Endothelial cell of umbilical vein (primary cell): ENCODE data around the gene UGT3A2. TPM values are rescaled to one million over a fixed set of nuclear protein-coding genes. Genes with fewer than 3 reads are reported as not detected.

Experiments used
- BruUV-seq: library from RNA; stranded (reverse); fragments of 400-500 nt; replicated peaks from 2 replicates; lab custom pipeline; 2021; lab: Mats Ljungman, UMichigan
- CTCF ChIA-PET: fragments of 300-600, 350-600 bp; sonication (Branson Sonifier 250); formaldehyde crosslinking; loops from one replicate; lab custom pipeline; 2021; ENCODE audit warnings: antibody characterized with exemption, inconsistent platforms; lab: Charles Lee
- POLR2A ChIA-PET: fragments of 300-600, 350-600 bp; sonication (Branson Sonifier 250); formaldehyde crosslinking; loops from one replicate; lab custom pipeline; 2021; ENCODE audit warnings: antibody characterized with exemption, inconsistent platforms; lab: Charles Lee
- DNase-seq: peaks from one replicate; pipeline ENCODE4 v3.0.0-alpha.2; 2011; ENCODE audit warnings: low read depth, low spot score
- FAIRE-seq: peaks from 2 replicates; lab custom pipeline; 2011; peaks lifted over from hg19 to GRCh38; lab: Jason Lieb, UNC
- H2AFZ ChIP-seq: 2 replicates; pipeline ENCODE4 v1.6.0; 2012; ENCODE audit warnings: low read depth, low read length, control low read depth, inconsistent platforms
- H3K27ac ChIP-seq: 2 replicates; pipeline ENCODE4 v1.5.1; 2011; ENCODE audit warnings: low read depth, mild to moderate bottlenecking, control low read depth, low read length, moderate library complexity; ENCODE audit not compliant: insufficient read depth
- H3K27me3 ChIP-seq, 2 experiments: 2 replicates each; pipeline versions ENCODE4 v1.6.0 to v1.6.1; 2011; ENCODE audit warnings: low read length in 2 of 2, mixed read lengths in 1 of 2; ENCODE audit not compliant: control insufficient read depth in 2 of 2, insufficient read depth in 2 of 2
- H3K36me3 ChIP-seq, 2 experiments: 2 replicates in 1 of 2; 3 replicates in 1 of 2; pipeline ENCODE4 v1.5.1; 2011; ENCODE audit warnings: low read length in 2 of 2, mild to moderate bottlenecking in 1 of 2, moderate library complexity in 1 of 2; ENCODE audit not compliant: control insufficient read depth in 2 of 2, insufficient read depth in 2 of 2; ENCODE audit errors: extremely low read depth in 1 of 2
- H3K4me1 ChIP-seq: 3 replicates; pipeline ENCODE4 v1.5.1; 2011; ENCODE audit warnings: mild to moderate bottlenecking, low read length; ENCODE audit not compliant: control insufficient read depth, insufficient read depth; ENCODE audit errors: extremely low read depth
- H3K4me2 ChIP-seq: 2 replicates; pipeline ENCODE4 v1.6.1; 2011; ENCODE audit warnings: low read length, control low read depth, mixed read lengths; ENCODE audit not compliant: insufficient read depth
- H3K4me3 ChIP-seq, 3 experiments: fragments of 200-600 bp in 1 of 3; sonication (generic), shearing (Covaris generic) in 1 of 3; replicated peaks in 1 of 3; 2 replicates each; pipeline ENCODE4 v1.5.1; 2011 to 2016; ENCODE audit warnings: control low read depth in 3 of 3, low read length in 3 of 3, mild to moderate bottlenecking in 2 of 3, inconsistent platforms in 1 of 3, low read depth in 1 of 3, moderate library complexity in 1 of 3; ENCODE audit not compliant: insufficient read depth in 1 of 3
- H3K79me2 ChIP-seq: 2 replicates; pipeline ENCODE4 v1.6.0; 2012; ENCODE audit warnings: low read length, inconsistent platforms; ENCODE audit not compliant: control insufficient read depth, insufficient read depth
- H3K9ac ChIP-seq: replicated peaks from 2 replicates; pipeline ENCODE3; 2011; ENCODE audit warnings: low read length, control low read depth; ENCODE audit not compliant: insufficient read depth; ENCODE audit errors: extremely low read depth
- H3K9me1 ChIP-seq: replicated peaks from 3 replicates; pipeline ENCODE4 v1.6.0; 2011; ENCODE audit warnings: mild to moderate bottlenecking, low read length; ENCODE audit not compliant: control insufficient read depth, insufficient read depth; ENCODE audit errors: extremely low read depth
- H3K9me3 ChIP-seq: replicated peaks from 2 replicates; pipeline ENCODE4 v1.5.1; 2012; ENCODE audit warnings: low read length, inconsistent platforms; ENCODE audit not compliant: control insufficient read depth, insufficient read depth
- H4K20me1 ChIP-seq: replicated peaks from 2 replicates; pipeline ENCODE3; 2011; ENCODE audit warnings: mild to moderate bottlenecking, low read length; ENCODE audit not compliant: control insufficient read depth, insufficient read depth; ENCODE audit errors: extremely low read depth
- EZH2 ChIP-seq: IDR thresholded peaks from 2 replicates; pipeline ENCODE4 v1.6.1; 2012; ENCODE audit warnings: borderline replicate concordance, low read depth, mild to moderate bottlenecking, moderate library complexity, low read length, inconsistent platforms; ENCODE audit not compliant: severe bottlenecking
- FOS ChIP-seq: IDR thresholded peaks from 2 replicates; pipeline ENCODE4 v1.6.1; 2011; ENCODE audit warnings: mild to moderate bottlenecking, low read length, moderate library complexity, borderline replicate concordance; ENCODE audit not compliant: insufficient read depth
- GATA2 ChIP-seq: IDR thresholded peaks from 2 replicates; pipeline ENCODE4 v1.7.0; 2011; ENCODE audit warnings: low read depth, mild to moderate bottlenecking, moderate library complexity, mixed read lengths, low read length; ENCODE audit not compliant: insufficient read length, insufficient read depth
- JUN ChIP-seq: IDR thresholded peaks from 2 replicates; pipeline ENCODE4 v1.6.1; 2011; ENCODE audit warnings: borderline replicate concordance, low read depth; ENCODE audit not compliant: insufficient read length, insufficient read depth
- MAX ChIP-seq: IDR thresholded peaks from 2 replicates; pipeline ENCODE4 v1.6.1; 2011; ENCODE audit not compliant: insufficient read depth, insufficient read length
- MYC ChIP-seq: IDR thresholded peaks from one replicate; pipeline ENCODE4 v1.6.1; 2011; ENCODE audit warnings: mild to moderate bottlenecking, low read depth, low read length
- POLR2A ChIP-seq: IDR thresholded peaks from 2 replicates; pipeline ENCODE4 v1.6.1; 2012; ENCODE audit warnings: low read depth, mild to moderate bottlenecking, control low read depth, low read length
- POLR2AphosphoS5 ChIP-seq: IDR thresholded peaks from 2 replicates; pipeline ENCODE4 v1.6.1; 2012; ENCODE audit warnings: low read depth, mild to moderate bottlenecking, control low read depth, low read length, moderate library complexity; ENCODE audit not compliant: insufficient read depth
- dilution Hi-C: fragments of 300-500 bp; cut with MboI; formaldehyde crosslinking; loops from one replicate; pipeline ENCODE4 v1.15.0; 2019; ENCODE audit warnings: low sequenced_read_pairs; ENCODE audit not compliant: extremely low pct_ligation_motif_present
- intact Hi-C: fragments of 100-400 bp; cut with micrococcal nuclease; formaldehyde crosslinking; loops from one replicate; pipeline ENCODE4 v1.10.0; 2022
- polyA plus RNA-seq, 4 experiments: library from polyadenylated mRNA; depleted of rRNA in 3 of 4; stranded (reverse) in 3 of 4; unstranded in 1 of 4; fragments of >200 nt; gene quantifications; 2 replicates each; pipeline versions ENCODE4 v1.2.1 to v1.2.3, GENCODE V29; 2011 to 2012; ENCODE audit warnings: missing spikeins in 1 of 4
- total RNA-seq: library from RNA; stranded (reverse); gene quantifications from 2 replicates; pipeline ENCODE4 v1.2.3, GENCODE V29; 2021
- TF ChIP-seq, protein P1 (sequence below), 2 donors: IDR thresholded peaks; 1 replicate in 1 of 2; 2 replicates in 1 of 2; pipeline ENCODE4 v1.5.1; 2011; ENCODE audit warnings: low read length in 2 of 2, mild to moderate bottlenecking in 2 of 2, moderate library complexity in 2 of 2, control low read depth in 1 of 2, inconsistent platforms in 1 of 2, low read depth in 1 of 2; ENCODE audit not compliant: insufficient read depth in 1 of 2; ENCODE audit errors: extremely low read depth in 1 of 2

Gene UGT3A2
- total and polyA plus RNA-seq, 2 donors (not counting 3 experiments of a cell fraction or from before 2014, with no cell fraction given), result not detected

DNA sequence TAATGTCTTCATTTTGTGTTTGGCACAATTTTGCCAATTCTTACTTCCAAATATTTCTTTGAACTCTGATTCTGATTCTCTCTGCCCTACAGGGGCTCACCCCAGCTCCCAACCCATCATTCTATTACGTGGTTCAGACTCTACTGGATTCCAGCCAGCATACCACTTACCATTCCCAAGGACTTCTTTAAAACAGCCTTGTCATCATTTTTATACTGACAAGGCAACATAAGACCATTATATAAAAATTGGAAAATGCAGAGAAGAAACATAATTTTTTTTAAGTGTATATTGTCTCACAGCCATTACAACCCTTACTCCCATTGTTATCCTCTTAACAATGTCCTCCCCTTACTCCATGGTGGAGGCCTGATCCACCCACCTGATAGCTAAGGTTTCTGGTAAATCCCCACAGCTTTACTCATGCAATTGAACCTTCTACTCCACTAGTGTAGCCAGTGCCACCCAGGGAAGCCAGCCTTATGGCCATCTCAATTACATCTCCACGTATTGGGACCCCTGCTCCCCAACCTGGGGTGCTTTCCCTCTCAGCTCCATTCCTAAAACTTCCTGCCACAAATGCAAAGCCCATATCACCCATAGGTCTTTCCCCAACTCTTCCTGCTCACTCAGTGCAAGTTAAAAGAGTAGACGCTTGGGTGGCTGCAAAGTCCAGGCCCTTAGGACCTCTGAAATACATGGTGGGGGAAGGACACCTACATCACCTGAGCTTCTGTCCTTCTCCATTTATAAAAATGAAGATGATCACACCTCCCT, 19.1 kb downstream of the UGT3A2 start:
- BruUV-seq, result no TSS peak
- H3K9me1 ChIP-seq, result no peaks in the 10 kb centered on the region
- H3K27ac ChIP-seq, result no peak overlapping the region
- no peak overlapping the region for H2AFZ ChIP-seq
- no peak overlapping the region for H3K9ac ChIP-seq
- DNase-seq, result no peak
- no peak overlapping the region for H3K4me3 ChIP-seq
- H4K20me1 ChIP-seq, result no peaks in the 10 kb centered on the region
- no peaks in the 10 kb centered on the region for H3K79me2 ChIP-seq
- CTCF ChIA-PET, result no interaction called here
- intact Hi-C loops (no loop called here), dilution Hi-C loops (no loop called here)
- no peak for TF ChIP-seq JUN
- TF ChIP-seq, protein P1, sequence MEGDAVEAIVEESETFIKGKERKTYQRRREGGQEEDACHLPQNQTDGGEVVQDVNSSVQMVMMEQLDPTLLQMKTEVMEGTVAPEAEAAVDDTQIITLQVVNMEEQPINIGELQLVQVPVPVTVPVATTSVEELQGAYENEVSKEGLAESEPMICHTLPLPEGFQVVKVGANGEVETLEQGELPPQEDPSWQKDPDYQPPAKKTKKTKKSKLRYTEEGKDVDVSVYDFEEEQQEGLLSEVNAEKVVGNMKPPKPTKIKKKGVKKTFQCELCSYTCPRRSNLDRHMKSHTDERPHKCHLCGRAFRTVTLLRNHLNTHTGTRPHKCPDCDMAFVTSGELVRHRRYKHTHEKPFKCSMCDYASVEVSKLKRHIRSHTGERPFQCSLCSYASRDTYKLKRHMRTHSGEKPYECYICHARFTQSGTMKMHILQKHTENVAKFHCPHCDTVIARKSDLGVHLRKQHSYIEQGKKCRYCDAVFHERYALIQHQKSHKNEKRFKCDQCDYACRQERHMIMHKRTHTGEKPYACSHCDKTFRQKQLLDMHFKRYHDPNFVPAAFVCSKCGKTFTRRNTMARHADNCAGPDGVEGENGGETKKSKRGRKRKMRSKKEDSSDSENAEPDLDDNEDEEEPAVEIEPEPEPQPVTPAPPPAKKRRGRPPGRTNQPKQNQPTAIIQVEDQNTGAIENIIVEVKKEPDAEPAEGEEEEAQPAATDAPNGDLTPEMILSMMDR (IDR thresholded peaks at IDR 0.05; ENCODE audit: extremely low read depth in 1 of 2, insufficient read depth in 1 of 2, low read depth in 1 of 2, low read length in 2 of 2), result no peak
- TF ChIP-seq GATA2, result no peak
- TF ChIP-seq POLR2A, result no peak
- TF ChIP-seq FOS, result no peak
- no peak overlapping the region for H3K4me2 ChIP-seq
- H3K36me3 ChIP-seq, result no peaks in the 10 kb centered on the region
- no peak for FAIRE-seq
- no peaks in the 10 kb centered on the region for H3K9me3 ChIP-seq
- no peaks in the 10 kb centered on the region for H3K27me3 ChIP-seq
- POLR2A ChIA-PET, result no interaction called here
- H3K4me1 ChIP-seq, result no peaks in the 10 kb centered on the region

DNA sequence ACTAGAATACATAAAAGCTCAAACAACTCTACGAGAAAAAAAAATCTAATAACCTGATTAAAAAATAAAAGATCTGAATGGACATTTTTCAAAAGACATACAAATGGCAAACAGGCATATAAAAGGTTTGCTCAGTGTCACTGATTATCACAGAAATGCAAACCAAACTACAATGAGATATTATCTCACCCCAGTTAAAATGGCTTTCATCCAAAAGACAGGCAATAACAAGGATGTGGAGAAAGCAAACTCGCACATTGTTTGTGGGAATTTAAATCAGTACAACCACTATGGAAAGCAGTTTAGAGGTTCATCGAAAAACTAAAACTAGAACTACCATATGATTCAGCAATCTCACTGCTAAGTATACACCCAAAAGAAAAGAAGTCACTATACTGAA, 20.8 kb downstream of the UGT3A2 start:
- intact Hi-C loops, result no loop called here
- H3K9ac ChIP-seq, result no peak overlapping the region
- H3K4me3 ChIP-seq, result no peak overlapping the region
- TF ChIP-seq, protein P1 (IDR thresholded peaks at IDR 0.05; ENCODE audit: extremely low read depth in 1 of 2, insufficient read depth in 1 of 2, low read depth in 1 of 2, low read length in 2 of 2), result no peak
- TF ChIP-seq FOS, result no peak
- TF ChIP-seq JUN, result no peak
- TF ChIP-seq POLR2AphosphoS5, result no peak
- no peak for TF ChIP-seq POLR2A
- TF ChIP-seq EZH2, result no peak
- TF ChIP-seq MAX, result no peak
- no peak for TF ChIP-seq MYC
- TF ChIP-seq GATA2, result no peak
- no TSS peak for BruUV-seq
- H4K20me1 ChIP-seq, result no peaks in the 10 kb centered on the region
- no peak overlapping the region for H2AFZ ChIP-seq
- no peaks in the 10 kb centered on the region for H3K9me3 ChIP-seq
- no peak overlapping the region for H3K4me2 ChIP-seq
- DNase-seq, result no peak
- dilution Hi-C loops, result no loop called here
- H3K4me1 ChIP-seq, result no peaks in the 10 kb centered on the region
- ChIA-PET POLR2A (no interaction called here), CTCF (no interaction called here)
- FAIRE-seq, result no peak
- H3K79me2 ChIP-seq, result no peaks in the 10 kb centered on the region
- H3K36me3 ChIP-seq, result no peaks in the 10 kb centered on the region
- no peaks in the 10 kb centered on the region for H3K9me1 ChIP-seq
- H3K27me3 ChIP-seq, result no peaks in the 10 kb centered on the region
- no peak overlapping the region for H3K27ac ChIP-seq
